ENCODE results near the gene GABRB3.

GRCh38 chr15:26635614-26636013 lies 137.3 kb downstream of the GABRB3 start:
- TF ChIP-seq CTCF (IDR thresholded peaks at IDR 0.05 in 8 of 11, conservative IDR thresholded peaks at IDR 0.05 in 3 of 11): no peak
- TF ChIP-seq POLR2AphosphoS5 (IDR thresholded peaks at IDR 0.05): no peak
- TF ChIP-seq POLR2A (IDR thresholded peaks at IDR 0.05): no peak

Measured in spleen (tissue), 7 donors.